Superior temporal gyrus (tissue), 1 donor: ENCODE data around the gene XRCC5.

Experiments
- DNase-seq: peaks from one replicate; pipeline ENCODE4 v3.0.0-alpha.2; 2016; ENCODE audit errors: extremely low spot score

The XRCC5 gene

GRCh38 chr2:216084547-216084946 is 24.6 kb upstream of the XRCC5 start:
- no peak for DNase-seq

- DNase-seq: no peak
Observed at GRCh38 chr2:216086207-216086893, 22.8 kb upstream of the XRCC5 start.

DNA sequence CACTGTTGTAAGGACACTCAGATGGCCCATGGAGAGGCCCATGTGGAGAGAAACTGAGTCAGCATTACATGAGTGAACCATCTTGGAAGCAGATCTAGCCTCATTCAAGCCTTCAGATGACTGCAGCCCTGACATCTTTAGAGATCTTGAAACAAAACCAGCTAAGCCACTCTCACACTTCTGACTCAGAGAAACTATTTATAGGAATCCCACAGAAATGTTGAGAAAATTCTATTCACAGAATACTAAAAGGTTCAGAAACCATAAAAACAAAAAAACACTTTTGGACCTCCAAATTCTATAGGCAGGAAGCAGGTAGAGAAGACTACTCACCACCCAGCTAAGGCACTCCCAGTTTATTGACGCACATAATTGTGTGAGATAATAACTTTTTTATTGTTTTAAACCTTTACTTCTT is 18.8 kb upstream of the XRCC5 start:
- no peak for DNase-seq

GRCh38 chr2:216092646-216093045 is 16.5 kb upstream of the XRCC5 start:
- no peak for DNase-seq

DNA sequence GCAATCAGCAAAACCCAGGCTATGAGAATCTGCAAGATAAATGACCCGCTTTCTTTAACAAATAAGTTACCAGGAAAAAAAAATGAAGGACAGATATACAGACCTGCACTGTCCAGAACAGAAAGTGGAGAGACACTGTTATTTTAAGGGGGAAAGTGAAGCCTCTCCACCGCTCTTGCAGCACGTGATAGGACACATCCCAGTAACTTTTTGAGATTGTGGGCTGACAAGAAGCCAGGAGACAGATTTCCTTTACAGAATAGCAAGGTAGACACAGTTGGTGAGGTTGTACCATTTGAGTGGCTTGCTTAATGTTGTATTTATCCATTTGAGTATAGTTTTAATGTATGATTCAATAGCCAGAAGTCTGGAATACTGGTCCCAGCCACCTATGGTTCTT is 14.4 kb upstream of the XRCC5 start:
- DNase-seq: no peak

- no peak for DNase-seq
Observed at GRCh38 chr2:216098421-216099334, 10.5 kb upstream of the XRCC5 start.

DNA sequence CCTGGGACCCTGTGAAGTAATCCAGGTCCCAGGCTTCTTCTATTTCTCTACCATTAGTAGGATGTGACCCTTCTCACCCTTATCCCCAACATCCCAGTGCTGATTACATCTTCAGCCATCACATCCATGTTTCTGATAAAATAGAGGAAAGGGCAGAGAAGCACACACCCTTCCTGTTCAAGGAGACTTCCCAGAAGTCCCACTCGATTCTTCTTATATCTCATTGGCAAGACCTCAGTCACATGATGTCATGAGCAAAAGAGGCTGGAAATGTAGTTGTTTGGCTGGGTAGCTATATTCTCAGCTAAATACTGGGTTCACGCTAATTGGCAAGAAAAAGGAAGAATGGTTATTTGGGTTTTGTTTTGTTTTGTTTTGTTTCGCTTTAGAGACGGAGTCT is 8.0 kb upstream of the XRCC5 start:
- DNase-seq: no peak

GRCh38 chr2:216103213-216103612 is 5.9 kb upstream of the XRCC5 start:
- no peak for DNase-seq

DNA sequence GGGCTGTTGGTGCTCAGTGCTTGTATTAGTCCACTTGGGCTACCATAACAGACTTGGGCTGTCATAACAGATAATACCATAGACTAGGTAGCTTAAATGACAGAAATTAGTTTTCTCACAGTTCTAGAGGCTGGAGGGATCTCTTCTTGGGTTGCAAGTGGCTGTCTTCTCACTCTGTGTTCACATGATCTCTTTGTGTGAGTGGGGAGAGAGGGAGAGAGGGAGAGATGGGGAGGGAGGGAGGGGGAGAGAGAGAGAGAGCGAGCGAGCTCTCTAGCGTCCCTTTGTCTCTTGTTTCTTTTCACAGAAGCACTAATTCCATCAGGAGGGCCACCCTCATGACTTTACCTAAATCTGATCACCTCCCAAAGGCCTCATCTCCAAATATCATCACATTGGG is 4.5 kb upstream of the XRCC5 start:
- DNase-seq: peak; percentile 49

- no peak for DNase-seq
Observed at GRCh38 chr2:216107320-216107719, 1.8 kb upstream of the XRCC5 start.

GRCh38 chr2:216107760-216108159 is 1.4 kb upstream of the XRCC5 start:
- DNase-seq: no peak

GRCh38 chr2:216108310-216108966 is 710 bp upstream of the XRCC5 start:
- no peak for DNase-seq

DNA sequence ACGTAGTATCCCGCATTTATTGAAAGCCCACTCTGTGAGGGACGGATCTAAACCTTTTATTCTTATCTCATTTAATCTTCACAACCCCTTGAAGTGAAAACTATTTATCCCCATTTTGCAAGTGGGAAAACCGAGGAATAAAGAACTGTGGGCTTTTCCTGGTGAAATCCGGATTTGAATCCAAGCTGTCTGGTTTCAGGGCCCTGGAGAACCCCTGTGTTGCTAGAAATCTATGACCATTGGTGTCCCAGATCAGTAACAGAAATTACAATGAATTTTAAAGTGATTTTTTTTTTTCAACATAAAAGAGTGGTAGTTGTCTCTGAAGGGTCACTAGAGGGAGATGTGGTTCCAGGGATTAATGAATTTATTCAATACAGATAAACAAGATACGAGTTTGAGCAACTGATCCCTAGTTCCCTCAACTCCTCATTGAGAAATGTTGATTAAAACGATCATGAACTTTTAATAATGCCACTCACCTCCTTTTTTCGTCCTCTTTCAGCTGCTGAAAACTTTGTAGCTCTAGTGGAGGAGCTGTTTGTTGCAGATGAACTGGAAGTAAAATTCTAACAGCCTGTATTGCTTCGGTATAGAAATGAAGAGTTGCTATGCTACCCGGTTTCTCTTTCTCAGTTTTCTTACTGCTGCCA is 940 bp downstream of the XRCC5 start:
- DNase-seq: no peak

GRCh38 chr2:216110620-216111019 is 1.5 kb downstream of the XRCC5 start:
- no peak for DNase-seq

- no peak for DNase-seq
Observed at GRCh38 chr2:216111122-216111521, 2.0 kb downstream of the XRCC5 start.

- DNase-seq: no peak
Observed at GRCh38 chr2:216112926-216113325, 3.8 kb downstream of the XRCC5 start.

GRCh38 chr2:216113572-216113971 is 4.4 kb downstream of the XRCC5 start:
- no peak for DNase-seq

DNA sequence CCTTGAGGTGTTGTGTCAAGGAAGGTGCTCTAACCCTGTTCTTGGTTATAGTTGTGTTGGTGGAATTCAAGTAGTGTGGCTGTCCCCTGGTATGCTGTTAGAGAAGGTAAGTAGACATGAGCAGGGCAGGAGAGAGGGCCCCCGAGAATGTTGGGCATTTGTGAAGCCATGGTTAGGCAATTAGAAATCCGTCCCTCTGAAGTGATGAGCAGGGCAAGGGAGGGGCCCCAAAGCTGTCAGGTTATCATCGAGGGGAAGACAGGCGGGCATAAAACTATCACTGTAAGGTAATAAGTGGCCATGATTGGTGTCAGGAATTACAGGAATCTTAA is 5.2 kb downstream of the XRCC5 start:
- no peak for DNase-seq

DNA sequence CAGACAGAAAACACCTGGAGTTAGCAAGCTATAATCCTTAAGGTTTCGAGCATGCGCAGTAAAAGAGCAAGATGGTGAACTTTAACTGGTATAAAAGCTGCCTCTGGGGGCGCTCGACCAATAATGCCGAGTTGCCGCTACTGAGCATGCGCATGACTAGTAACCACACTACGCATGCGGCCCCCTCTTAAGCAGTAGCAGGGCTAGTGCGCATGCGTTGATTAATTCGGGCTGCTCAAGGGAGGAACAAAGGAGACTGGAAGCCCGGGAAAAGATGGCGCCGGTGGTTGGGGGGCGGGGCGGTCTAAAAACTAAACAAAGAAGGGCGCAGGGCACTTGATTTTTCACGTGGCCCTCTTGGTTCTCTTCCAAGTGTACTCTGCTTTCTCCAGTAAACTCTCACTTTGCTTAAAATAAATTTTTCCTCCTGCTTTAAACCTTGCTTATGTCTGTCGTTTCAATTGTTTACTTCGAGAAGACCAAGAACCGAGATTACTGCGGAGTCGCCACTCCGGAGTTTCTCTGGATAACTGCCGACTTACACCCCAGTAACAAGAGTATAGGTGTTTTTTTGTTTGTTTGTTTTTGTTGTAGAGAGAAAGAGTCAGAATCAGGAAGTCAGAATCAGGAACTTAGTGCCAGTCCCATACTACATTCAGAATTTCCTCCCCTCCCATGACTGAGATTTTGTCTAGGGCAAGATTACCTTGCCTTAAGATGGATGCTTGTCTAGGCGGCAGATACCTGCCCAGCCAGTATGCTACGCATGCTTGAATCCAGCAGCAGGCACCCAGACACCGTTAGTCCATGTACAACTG is 5.8 kb downstream of the XRCC5 start:
- peak; percentile 99 for DNase-seq

DNA sequence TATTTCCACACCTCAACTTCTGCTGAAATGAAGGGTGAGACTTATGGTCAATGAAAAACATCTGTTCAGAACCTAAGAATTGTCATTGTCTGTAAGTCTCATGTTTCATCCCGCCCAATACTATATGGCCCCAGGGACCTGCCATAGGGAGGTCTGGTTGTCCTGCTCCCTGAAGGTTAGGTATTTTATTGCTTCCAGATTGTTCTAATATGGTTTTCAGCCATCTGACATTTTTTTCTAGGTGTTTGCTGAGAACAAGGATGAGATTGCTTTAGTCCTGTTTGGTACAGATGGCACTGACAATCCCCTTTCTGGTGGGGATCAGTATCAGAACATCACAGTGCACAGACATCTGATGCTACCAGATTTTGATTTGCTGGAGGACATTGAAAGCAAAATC is 7.3 kb downstream of the XRCC5 start:
- DNase-seq: no peak

DNA sequence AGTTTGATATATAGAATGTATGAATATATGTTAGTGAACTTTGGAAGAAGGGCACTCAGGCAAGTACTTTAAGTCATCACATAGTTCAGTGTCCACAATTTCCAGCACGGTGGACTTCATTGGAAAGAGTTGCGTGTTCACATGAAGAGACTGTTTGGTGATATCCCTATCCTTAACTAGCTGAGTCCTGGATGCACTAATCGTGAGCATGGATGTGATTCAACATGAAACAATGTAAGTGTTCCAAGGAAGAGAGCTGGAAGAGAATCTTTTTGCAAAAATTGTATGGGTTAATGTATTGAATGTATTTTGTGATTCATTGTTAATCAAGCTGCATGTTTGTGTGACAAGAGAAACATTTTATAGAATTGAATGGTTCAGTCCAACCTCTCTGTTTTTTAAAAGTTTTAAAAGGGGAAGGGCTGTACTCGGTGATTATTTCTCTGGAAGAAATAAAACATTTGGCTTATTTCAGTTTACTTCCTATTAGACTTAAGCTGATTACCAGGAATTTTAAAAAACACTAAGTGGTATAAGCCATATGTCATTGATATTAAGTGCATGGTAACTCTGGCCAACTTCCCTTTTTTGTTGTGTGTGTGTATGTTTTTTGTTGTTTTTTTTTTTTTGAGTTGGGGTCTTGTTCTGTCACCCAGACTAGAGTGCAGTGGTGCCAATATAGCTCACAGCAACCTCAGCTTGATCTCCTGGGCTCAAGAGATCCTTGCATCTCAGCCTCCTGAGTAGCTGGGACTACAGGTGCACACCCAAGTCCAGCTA is 8.6 kb downstream of the XRCC5 start:
- no peak for DNase-seq
